WTC11 (cell line): ENCODE data around the gene RPS10. TPM values are rescaled to one million over a fixed set of nuclear protein-coding genes. Genes with fewer than 3 reads are reported as not detected.
A peak's percentile ranks its signal among the peaks of the same experiment; 100 is the strongest.
"Not testable (repeated sequence)": the region's sequence is repeated elsewhere in the genome, so short reads cannot be mapped to it uniquely, and the experiment has no call there.

Experiments
- ATAC-seq: fragments of 200-7000 bp; cut with Tn5 transposase; 2 replicates; pipeline ENCODE4 v1.10.0; 2021; ENCODE audit warnings: mild to moderate bottlenecking, moderate library complexity
- CTCF ChIA-PET: fragments of 300-600 bp; sonication (Branson Sonifier 250); formaldehyde crosslinking; loops from one replicate; lab custom pipeline; 2021; ENCODE audit warnings: antibody characterized with exemption; lab: Charles Lee
- POLR2A ChIA-PET: fragments of 350-600 bp; sonication (Branson Sonifier 250); formaldehyde crosslinking; loops from one replicate; lab custom pipeline; 2021; ENCODE audit warnings: antibody characterized with exemption; lab: Charles Lee
- DNase-seq: peaks from one replicate; pipeline ENCODE4 v3.0.0; 2021; ENCODE audit warnings: low spot score
- H3K27ac Mint-ChIP-seq: 2 replicates; pipeline ENCODE4 v1.8.0; 2021; ENCODE audit warnings: mixed read lengths
- H3K27me3 Mint-ChIP-seq: 2 replicates; pipeline ENCODE4 v1.8.0; 2021; ENCODE audit warnings: low read depth, mild to moderate bottlenecking, moderate library complexity, mixed read lengths
- H3K36me3 Mint-ChIP-seq: 2 replicates; pipeline ENCODE4 v1.8.0; 2021; ENCODE audit warnings: mixed read lengths
- H3K4me1 Mint-ChIP-seq: 2 replicates; pipeline ENCODE4 v1.8.0; 2022; ENCODE audit warnings: mixed read lengths
- H3K4me3 Mint-ChIP-seq: 2 replicates; pipeline ENCODE4 v1.8.0; 2021; ENCODE audit warnings: mild to moderate bottlenecking, moderate library complexity, mixed read lengths
- H3K9me3 Mint-ChIP-seq: 2 replicates; pipeline ENCODE4 v1.8.0; 2021; ENCODE audit warnings: mixed read lengths
- AR ChIP-seq: fragments of 250-450 bp; sonication (Bioruptor Pico); IDR thresholded peaks from 2 replicates; pipeline ENCODE4 v1.9.0; 2021; ENCODE audit warnings: mild to moderate bottlenecking
- CREM ChIP-seq: sonication (generic); formaldehyde crosslinking; IDR thresholded peaks from 2 replicates; pipeline ENCODE4 v1.8.1; 2022; ENCODE audit warnings: mild to moderate bottlenecking, missing genetic modification reagents, moderate library complexity
- ELF4 ChIP-seq: sonication (generic); formaldehyde crosslinking; IDR thresholded peaks from 2 replicates; pipeline ENCODE4 v1.8.1; 2022; ENCODE audit warnings: low read depth, mild to moderate bottlenecking, moderate library complexity, missing genetic modification reagents
- FOXJ3 ChIP-seq: sonication (generic); formaldehyde crosslinking; IDR thresholded peaks from 2 replicates; pipeline ENCODE4 v1.9.0; 2021; ENCODE audit warnings: missing genetic modification reagents, mild to moderate bottlenecking, borderline replicate concordance
- HMGXB4 ChIP-seq: sonication (generic); formaldehyde crosslinking; IDR thresholded peaks from 2 replicates; pipeline ENCODE4 v1.8.1; 2023; ENCODE audit warnings: mild to moderate bottlenecking, moderate library complexity, missing genetic modification reagents
- MAX ChIP-seq: sonication (generic); formaldehyde crosslinking; IDR thresholded peaks from 2 replicates; pipeline ENCODE4 v1.8.0; 2022; ENCODE audit warnings: mild to moderate bottlenecking, missing genetic modification reagents
- MXD4 ChIP-seq: fragments of 250-450 bp; sonication (Bioruptor Pico); IDR thresholded peaks from 2 replicates; pipeline ENCODE4 v1.8.0; 2021; ENCODE audit warnings: mild to moderate bottlenecking, moderate library complexity, borderline replicate concordance
- MYBL2 ChIP-seq: sonication (generic); formaldehyde crosslinking; IDR thresholded peaks from 2 replicates; pipeline ENCODE4 v1.8.1; 2023; ENCODE audit warnings: mild to moderate bottlenecking, moderate library complexity, missing genetic modification reagents
- NR2C2 ChIP-seq: sonication (generic); formaldehyde crosslinking; IDR thresholded peaks from 2 replicates; pipeline ENCODE4 v1.8.0; 2022; ENCODE audit warnings: mild to moderate bottlenecking, missing genetic modification reagents
- NR3C1 ChIP-seq: sonication (generic); formaldehyde crosslinking; conservative IDR thresholded peaks from 2 replicates; pipeline ENCODE4 v1.8.1; 2023; ENCODE audit warnings: low read depth, mild to moderate bottlenecking, missing genetic modification reagents
- RORB ChIP-seq: fragments of 250-450 bp; sonication (Bioruptor Pico); IDR thresholded peaks from 2 replicates; pipeline ENCODE4 v1.9.0; 2021; ENCODE audit warnings: mild to moderate bottlenecking
- SMAD4 ChIP-seq: sonication (generic); formaldehyde crosslinking; IDR thresholded peaks from 2 replicates; pipeline ENCODE4 v1.8.0; 2022; ENCODE audit warnings: mild to moderate bottlenecking, missing genetic modification reagents
- SOX15 ChIP-seq: fragments of 250-450 bp; sonication (Bioruptor Pico); IDR thresholded peaks from 2 replicates; pipeline ENCODE4 v1.9.0; 2021; ENCODE audit warnings: mild to moderate bottlenecking
- ZBTB43 ChIP-seq: sonication (generic); formaldehyde crosslinking; IDR thresholded peaks from 2 replicates; pipeline ENCODE4 v1.8.1; 2023; ENCODE audit warnings: mild to moderate bottlenecking, missing genetic modification reagents
- ZNF121 ChIP-seq: sonication (generic); formaldehyde crosslinking; IDR thresholded peaks from 2 replicates; pipeline ENCODE4 v1.8.0; 2023; ENCODE audit warnings: missing genetic modification reagents
- ZNF396 ChIP-seq: fragments of 250-450 bp; sonication (Bioruptor Pico); IDR thresholded peaks from 2 replicates; pipeline ENCODE4 v1.8.0; 2021; ENCODE audit warnings: mild to moderate bottlenecking, moderate library complexity, borderline replicate concordance
- ZNF512 ChIP-seq: sonication (generic); formaldehyde crosslinking; IDR thresholded peaks from 2 replicates; pipeline ENCODE4 v1.8.1; 2022; ENCODE audit warnings: missing genetic modification reagents, borderline replicate concordance
- ZNF671 ChIP-seq: fragments of 250-450 bp; sonication (Bioruptor Pico); IDR thresholded peaks from 2 replicates; pipeline ENCODE4 v1.8.0; 2021; ENCODE audit warnings: mild to moderate bottlenecking
- total RNA-seq: library from RNA; stranded (reverse); gene quantifications from 3 replicates; pipeline ENCODE4 v1.2.3, GENCODE V29; 2021

The RPS10 gene
- total RNA-seq, 1 experiment from 2014 or later, result 2,184 TPM

- Mint-ChIP-seq H3K36me3 (no peaks in the 10 kb centered on the region), H3K27ac (no peak overlapping the region), H3K4me1 (peaks cover 3% of the 10 kb centered on the region), H3K27me3 (no peaks in the 10 kb centered on the region), H3K9me3 (no peaks in the 10 kb centered on the region), H3K4me3 (no peak overlapping the region)
- TF ChIP-seq SOX15 (CRISPR knock-in tag) (no peak), ZNF396 (CRISPR knock-in tag) (no peak), HMGXB4 (no peak), FOXJ3 (CRISPR knock-in tag) (no peak), ZNF671 (CRISPR knock-in tag) (no peak)
- ATAC-seq (peak; percentile 36; the same call in 1 of the 2 replicates), DNase-seq (no peak)
- POLR2A ChIA-PET, result no interaction called here
- CTCF ChIA-PET, result interaction anchor here (1.1 kb wide), 1 partner anchor 12 kb away, joined by 3 read pairs; no protein-coding TSS in a partner anchor
Observed at GRCh38 chr6:34378470-34378869, 47.4 kb downstream of the RPS10 start.

- H3K4me3 Mint-ChIP-seq, result no peak overlapping the region
- ATAC-seq (no peak), DNase-seq (no peak)
- no peak for TF ChIP-seq ELF4
- no peak for TF ChIP-seq NR2C2 (CRISPR knock-in tag)
- no peak for TF ChIP-seq MYBL2 (CRISPR knock-in tag)
- no peak for TF ChIP-seq SMAD4
- no peak for TF ChIP-seq ZNF121 (CRISPR knock-in tag)
- TF ChIP-seq MXD4 (CRISPR knock-in tag), result no peak
- TF ChIP-seq NR3C1, result no peak
- TF ChIP-seq CREM (CRISPR knock-in tag), result no peak
- TF ChIP-seq MAX (CRISPR knock-in tag), result no peak
- no peak for TF ChIP-seq AR (CRISPR knock-in tag)
- TF ChIP-seq ZBTB43 (CRISPR knock-in tag), result no peak
- no peak for TF ChIP-seq ZNF512
- no peak for TF ChIP-seq RORB (CRISPR knock-in tag)
- H3K27me3 Mint-ChIP-seq, result no peaks in the 10 kb centered on the region
- H3K27ac Mint-ChIP-seq, result no peak overlapping the region
- ChIA-PET CTCF (interaction anchor here (1.1 kb wide), 1 partner anchor 12 kb away, joined by 3 read pairs; no protein-coding TSS in a partner anchor), POLR2A (no interaction called here)
- no peaks in the 10 kb centered on the region for H3K4me1 Mint-ChIP-seq
- H3K9me3 Mint-ChIP-seq, result no peaks in the 10 kb centered on the region
- H3K36me3 Mint-ChIP-seq, result no peaks in the 10 kb centered on the region
Observed at GRCh38 chr6:34377984-34378383, 47.9 kb downstream of the RPS10 start.

GRCh38 chr6:34377571-34377970 is 48.3 kb downstream of the RPS10 start:
- H3K4me1 Mint-ChIP-seq, H3K4me3 Mint-ChIP-seq, H3K9me3 Mint-ChIP-seq, H3K27ac Mint-ChIP-seq, H3K36me3 Mint-ChIP-seq, CTCF ChIA-PET, ATAC-seq, POLR2A ChIA-PET, DNase-seq, H3K27me3 Mint-ChIP-seq: not testable (repeated sequence)
